ENCODE results near the gene GREM2. TPM values are rescaled to one million over a fixed set of nuclear protein-coding genes. Genes with fewer than 3 reads are reported as not detected.

The GREM2 gene
- total RNA-seq, 1 experiment from 2014 or later = not detected

DNA sequence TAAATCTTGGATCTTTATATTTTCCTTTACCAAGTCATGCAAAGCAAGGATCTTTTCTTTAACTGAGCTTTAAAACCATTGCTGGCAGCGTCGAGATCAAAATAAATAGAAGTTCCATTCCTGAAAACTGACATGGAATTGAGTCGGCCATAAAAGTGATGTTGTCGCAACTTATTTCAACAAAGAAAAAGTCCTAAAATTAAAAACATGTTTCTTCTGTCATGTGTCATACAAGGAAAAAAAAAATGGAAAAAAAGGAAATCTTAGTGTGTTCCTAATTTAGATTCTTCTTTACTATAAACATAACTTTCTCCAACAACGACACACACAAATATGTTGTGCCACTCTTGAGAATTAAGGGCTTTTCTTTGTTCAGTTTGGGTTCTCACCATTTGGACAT is 34.9 kb downstream of the GREM2 start:
- H3K36me3 Mint-ChIP-seq (ENCODE audit: insufficient read depth, unreplicated experiment) = no peaks in the 10 kb centered on the region
- H3K27ac Mint-ChIP-seq (ENCODE audit: low read depth, unreplicated experiment) = no peak overlapping the region
- H3K9me3 Mint-ChIP-seq (ENCODE audit: unreplicated experiment) = no peaks in the 10 kb centered on the region
- ChIA-PET POLR2A (interaction anchor here (0.7 kb wide), 1 partner anchor 277 kb away, joined by 3 read pairs; no protein-coding TSS in a partner anchor), CTCF (interaction anchor here (1.0 kb wide), 1 partner anchor 13 kb away, joined by 3 read pairs; no protein-coding TSS in a partner anchor)
- H3K27me3 Mint-ChIP-seq (ENCODE audit: insufficient read depth, unreplicated experiment) = no peaks in the 10 kb centered on the region
- H3K4me1 Mint-ChIP-seq (ENCODE audit: insufficient read depth, unreplicated experiment) = peaks cover 8% of the 10 kb centered on the region
- BruUV-seq (replicated peaks) = no TSS peak
- intact Hi-C loops (cut with micrococcal nuclease) = no loop called here
- no peak for DNase-seq (ENCODE audit: unreplicated experiment)
- TF ChIP-seq, protein P1, sequence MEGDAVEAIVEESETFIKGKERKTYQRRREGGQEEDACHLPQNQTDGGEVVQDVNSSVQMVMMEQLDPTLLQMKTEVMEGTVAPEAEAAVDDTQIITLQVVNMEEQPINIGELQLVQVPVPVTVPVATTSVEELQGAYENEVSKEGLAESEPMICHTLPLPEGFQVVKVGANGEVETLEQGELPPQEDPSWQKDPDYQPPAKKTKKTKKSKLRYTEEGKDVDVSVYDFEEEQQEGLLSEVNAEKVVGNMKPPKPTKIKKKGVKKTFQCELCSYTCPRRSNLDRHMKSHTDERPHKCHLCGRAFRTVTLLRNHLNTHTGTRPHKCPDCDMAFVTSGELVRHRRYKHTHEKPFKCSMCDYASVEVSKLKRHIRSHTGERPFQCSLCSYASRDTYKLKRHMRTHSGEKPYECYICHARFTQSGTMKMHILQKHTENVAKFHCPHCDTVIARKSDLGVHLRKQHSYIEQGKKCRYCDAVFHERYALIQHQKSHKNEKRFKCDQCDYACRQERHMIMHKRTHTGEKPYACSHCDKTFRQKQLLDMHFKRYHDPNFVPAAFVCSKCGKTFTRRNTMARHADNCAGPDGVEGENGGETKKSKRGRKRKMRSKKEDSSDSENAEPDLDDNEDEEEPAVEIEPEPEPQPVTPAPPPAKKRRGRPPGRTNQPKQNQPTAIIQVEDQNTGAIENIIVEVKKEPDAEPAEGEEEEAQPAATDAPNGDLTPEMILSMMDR (IDR thresholded peaks at IDR 0.05; ENCODE audit: unreplicated experiment) = no peak
- no peak overlapping the region for H3K4me3 Mint-ChIP-seq (ENCODE audit: unreplicated experiment)

DNA sequence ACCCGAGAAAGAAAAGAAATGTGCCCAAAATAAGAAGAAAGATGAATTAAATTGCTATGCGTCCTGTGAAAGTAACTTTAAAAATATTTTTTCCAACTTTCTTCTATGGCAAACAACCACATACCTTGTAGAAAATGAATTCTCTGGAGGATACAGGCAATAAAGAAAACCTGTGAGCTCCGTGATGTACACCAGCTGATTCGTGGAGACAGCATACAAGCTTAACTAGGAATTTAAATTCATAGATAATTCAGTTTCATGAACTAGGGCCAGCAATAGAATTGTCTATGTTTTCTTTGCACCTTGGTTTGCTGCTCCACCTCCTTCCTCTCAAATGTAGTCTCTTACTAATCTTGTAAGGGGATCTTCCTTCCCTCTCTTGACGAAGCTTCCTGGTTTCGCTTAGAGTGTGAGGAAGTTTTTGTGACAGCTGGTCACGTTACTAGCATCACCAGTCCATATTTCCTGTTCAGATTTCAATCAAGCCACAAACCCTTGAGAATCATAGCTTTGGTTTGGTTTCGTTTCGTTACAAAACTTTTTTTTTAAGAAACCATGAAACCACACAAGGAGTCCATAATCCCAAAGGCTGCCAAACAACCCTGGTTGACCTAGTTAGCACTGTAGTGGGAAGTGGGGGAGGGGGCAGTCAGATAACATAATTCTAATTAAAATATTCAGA is 35.8 kb downstream of the GREM2 start:
- Mint-ChIP-seq H3K9me3 (ENCODE audit: unreplicated experiment) (no peaks in the 10 kb centered on the region), H3K27ac (ENCODE audit: low read depth, unreplicated experiment) (no peak overlapping the region), H3K36me3 (ENCODE audit: insufficient read depth, unreplicated experiment) (no peaks in the 10 kb centered on the region), H3K4me3 (ENCODE audit: unreplicated experiment) (peak overlapping the region; percentile 37), H3K27me3 (ENCODE audit: insufficient read depth, unreplicated experiment) (no peaks in the 10 kb centered on the region), H3K4me1 (ENCODE audit: insufficient read depth, unreplicated experiment) (peaks cover 8% of the 10 kb centered on the region)
- intact Hi-C loops (cut with micrococcal nuclease) = no loop called here
- ChIA-PET CTCF (interaction anchor here (0.6 to 1.2 kb wide), 8 partner anchors 14 to 525 kb away, joined by 3 to 7 read pairs (median 3); no protein-coding TSS in a partner anchor), POLR2A (interaction anchor here (0.6 to 0.7 kb wide), 2 partner anchors 9 to 22 kb away, joined by 3 to 4 read pairs; no protein-coding TSS in a partner anchor)
- DNase-seq (ENCODE audit: unreplicated experiment) = peak; percentile 25
- no TSS peak for BruUV-seq (replicated peaks)
- TF ChIP-seq, protein P1 (IDR thresholded peaks at IDR 0.05; ENCODE audit: unreplicated experiment) = no peak

DNA sequence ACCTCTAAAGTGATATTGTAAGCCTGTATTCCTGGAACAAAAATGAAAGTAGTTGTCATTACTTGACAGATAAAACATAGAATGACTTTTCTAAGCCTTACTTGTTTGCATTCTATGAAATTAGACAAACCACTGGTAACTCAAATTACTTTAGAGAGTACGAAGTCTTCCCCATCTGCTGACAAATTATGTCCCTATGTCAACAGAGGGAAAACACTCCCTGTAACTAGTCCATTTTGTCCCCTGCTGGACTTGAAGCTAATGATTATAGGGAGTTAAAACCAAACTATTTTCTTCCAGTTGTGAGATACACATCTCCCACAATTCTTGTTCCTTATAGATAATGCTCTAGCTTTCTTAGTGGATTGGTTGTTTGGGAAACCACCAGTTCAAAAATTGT is 39.6 kb downstream of the GREM2 start:
- no TSS peak for BruUV-seq (replicated peaks)
- no peaks in the 10 kb centered on the region for H3K27me3 Mint-ChIP-seq (ENCODE audit: insufficient read depth, unreplicated experiment)
- peaks cover 8% of the 10 kb centered on the region for H3K4me1 Mint-ChIP-seq (ENCODE audit: insufficient read depth, unreplicated experiment)
- intact Hi-C loops (cut with micrococcal nuclease) = no loop called here
- H3K4me3 Mint-ChIP-seq (ENCODE audit: unreplicated experiment) = no peak overlapping the region
- POLR2A ChIA-PET = interaction anchor here (0.5 kb wide), 1 partner anchor 135 kb away, joined by 3 read pairs; no protein-coding TSS in a partner anchor
- TF ChIP-seq, protein P1 (IDR thresholded peaks at IDR 0.05; ENCODE audit: unreplicated experiment) = no peak
- H3K36me3 Mint-ChIP-seq (ENCODE audit: insufficient read depth, unreplicated experiment) = no peaks in the 10 kb centered on the region
- H3K27ac Mint-ChIP-seq (ENCODE audit: low read depth, unreplicated experiment) = no peak overlapping the region
- DNase-seq (ENCODE audit: unreplicated experiment) = no peak
- H3K9me3 Mint-ChIP-seq (ENCODE audit: unreplicated experiment) = no peaks in the 10 kb centered on the region
- CTCF ChIA-PET = interaction anchor here (0.6 to 2.8 kb wide), 5 partner anchors 20 to 383 kb away, joined by 3 to 17 read pairs (median 3); no protein-coding TSS in a partner anchor

DNA sequence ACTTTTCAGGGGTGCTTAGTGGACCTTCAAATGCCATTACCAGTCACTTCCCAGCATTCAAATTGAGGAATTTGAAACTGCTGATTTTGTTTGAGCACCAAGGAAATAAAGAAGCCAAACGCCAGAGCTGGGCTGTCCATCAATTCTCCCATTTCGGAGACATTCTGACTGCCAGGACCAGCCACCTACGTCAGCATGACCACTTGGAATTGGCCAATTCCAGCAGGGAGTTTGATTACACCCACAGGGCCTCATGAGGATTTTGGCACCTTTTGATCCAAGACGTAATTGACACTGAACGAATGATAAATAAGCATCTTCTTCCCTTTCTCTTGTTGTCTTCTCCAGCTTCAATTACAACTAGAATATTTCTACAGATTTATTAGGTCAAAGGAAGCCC is 40.2 kb downstream of the GREM2 start:
- TF ChIP-seq, protein P1 (IDR thresholded peaks at IDR 0.05; ENCODE audit: unreplicated experiment) = no peak
- POLR2A ChIA-PET = no interaction called here
- Mint-ChIP-seq H3K4me3 (ENCODE audit: unreplicated experiment) (no peak overlapping the region), H3K27ac (ENCODE audit: low read depth, unreplicated experiment) (no peak overlapping the region), H3K4me1 (ENCODE audit: insufficient read depth, unreplicated experiment) (peaks cover 8% of the 10 kb centered on the region), H3K36me3 (ENCODE audit: insufficient read depth, unreplicated experiment) (no peaks in the 10 kb centered on the region), H3K27me3 (ENCODE audit: insufficient read depth, unreplicated experiment) (no peaks in the 10 kb centered on the region), H3K9me3 (ENCODE audit: unreplicated experiment) (no peaks in the 10 kb centered on the region)
- no peak for DNase-seq (ENCODE audit: unreplicated experiment)
- no TSS peak for BruUV-seq (replicated peaks)
- CTCF ChIA-PET = interaction anchor here (2.8 kb wide), 1 partner anchor 37 kb away, joined by 17 read pairs; no protein-coding TSS in a partner anchor
- intact Hi-C loops (cut with micrococcal nuclease) = no loop called here

Measured in MCF 10A (cell line).